Prostate gland (tissue), 2 donors: Measurements from ENCODE around the gene SPPL3. TPM values are rescaled to one million over a fixed set of nuclear protein-coding genes. Genes with fewer than 3 reads are reported as not detected.

Source experiments
- DNase-seq: peaks from one replicate; pipeline ENCODE4 v3.0.0-alpha.2; 2019; ENCODE audit warnings: low spot score
- H3K27ac ChIP-seq, 2 donors: fragments of 200-600 bp; sonication (generic); 2 replicates each; pipeline ENCODE4 v1.5.1; 2017 to 2019
- H3K27me3 ChIP-seq: fragments of 200-600 bp; sonication (generic); replicated peaks from 2 replicates; pipeline ENCODE4 v1.5.1; 2019; ENCODE audit not compliant: insufficient read depth
- H3K36me3 ChIP-seq, 2 donors: fragments of 200-600 bp; sonication (generic); 1 replicate in 1 of 2; 2 replicates in 1 of 2; pipeline versions ENCODE4 v1.5.1 to v1.8.1; 2017 to 2019
- H3K4me1 ChIP-seq: fragments of 200-600 bp; sonication (generic); replicated peaks from 2 replicates; pipeline ENCODE4 v1.5.1; 2019
- H3K4me3 ChIP-seq, 2 donors: fragments of 200-600 bp; sonication (generic); 2 replicates each; pipeline ENCODE4 v1.5.1; 2017 to 2019
- H3K9me3 ChIP-seq: fragments of 200-600 bp; sonication (generic); 2 replicates; pipeline ENCODE4 v1.5.1; 2017
- CTCF ChIP-seq, 4 experiments: fragments of 200-600 bp in 2 of 4; fragments of 450-650 bp in 2 of 4; sonication (generic) in 2 of 4; IDR thresholded peaks; 1 replicate in 3 of 4; 2 replicates in 1 of 4; pipeline ENCODE4 v1.5.1; 2016 to 2019; ENCODE audit warnings: antibody characterized with exemption in 4 of 4, mild to moderate bottlenecking in 2 of 4, moderate library complexity in 2 of 4
- POLR2A ChIP-seq: fragments of 450-650 bp; IDR thresholded peaks from one replicate; pipeline ENCODE4 v1.6.1; 2016; ENCODE audit warnings: antibody characterized with exemption, mild to moderate bottlenecking
- POLR2AphosphoS5 ChIP-seq: sonication (generic); formaldehyde crosslinking; IDR thresholded peaks from one replicate; pipeline ENCODE4 v1.6.1; 2017; ENCODE audit warnings: antibody characterized with exemption
- WGBS: methylation state at CpG from one replicate; pipeline ENCODE4 v1.1.5; 2018; 5-methylcytosine and 5-hydroxymethylcytosine counted together
- intact Hi-C: fragments of 100-400 bp; cut with DNase I; formaldehyde crosslinking; loops from one replicate; pipeline ENCODE4 v1.14.2; 2022
- total RNA-seq, 2 donors: library from RNA; depleted of rRNA; stranded (reverse); fragments of >200 nt; gene quantifications; one replicate each; pipeline ENCODE4 v1.1.0, GENCODE V29; 2016

Gene SPPL3
- total RNA-seq, 2 donors from 2014 or later = 36.0 to 37.1 TPM

DNA sequence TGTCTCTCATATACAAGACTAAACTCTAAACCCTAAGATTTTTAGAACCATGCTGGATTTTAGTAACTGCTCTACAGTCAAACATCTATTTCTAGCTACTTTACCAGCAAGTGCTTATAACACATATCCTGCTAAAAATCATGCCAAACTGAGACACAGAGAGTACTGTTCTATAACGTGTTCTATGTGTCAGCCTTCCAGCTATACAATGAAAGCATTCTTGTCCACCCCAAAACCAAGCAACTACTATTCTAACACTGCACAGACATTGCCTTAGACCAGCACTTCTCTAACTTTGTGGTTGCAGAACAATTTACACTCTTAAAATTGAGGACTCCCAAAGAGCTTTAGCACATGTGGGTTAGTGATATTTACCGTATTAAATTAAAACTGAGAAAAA is 85.7 kb downstream of the SPPL3 start:
- Histone ChIP-seq H3K27ac (no peak overlapping the region), H3K4me3 (no peak overlapping the region), H3K36me3 (no peaks in the 10 kb centered on the region), H3K9me3 (no peaks in the 10 kb centered on the region), H3K27me3 (no peaks in the 10 kb centered on the region), H3K4me1 (no peaks in the 10 kb centered on the region)
- DNase-seq = no peak
- 67% methylated on average over 2 of the region's 2 CpGs for WGBS
- intact Hi-C loops = no loop called here
- TF ChIP-seq POLR2AphosphoS5 = no peak

DNA sequence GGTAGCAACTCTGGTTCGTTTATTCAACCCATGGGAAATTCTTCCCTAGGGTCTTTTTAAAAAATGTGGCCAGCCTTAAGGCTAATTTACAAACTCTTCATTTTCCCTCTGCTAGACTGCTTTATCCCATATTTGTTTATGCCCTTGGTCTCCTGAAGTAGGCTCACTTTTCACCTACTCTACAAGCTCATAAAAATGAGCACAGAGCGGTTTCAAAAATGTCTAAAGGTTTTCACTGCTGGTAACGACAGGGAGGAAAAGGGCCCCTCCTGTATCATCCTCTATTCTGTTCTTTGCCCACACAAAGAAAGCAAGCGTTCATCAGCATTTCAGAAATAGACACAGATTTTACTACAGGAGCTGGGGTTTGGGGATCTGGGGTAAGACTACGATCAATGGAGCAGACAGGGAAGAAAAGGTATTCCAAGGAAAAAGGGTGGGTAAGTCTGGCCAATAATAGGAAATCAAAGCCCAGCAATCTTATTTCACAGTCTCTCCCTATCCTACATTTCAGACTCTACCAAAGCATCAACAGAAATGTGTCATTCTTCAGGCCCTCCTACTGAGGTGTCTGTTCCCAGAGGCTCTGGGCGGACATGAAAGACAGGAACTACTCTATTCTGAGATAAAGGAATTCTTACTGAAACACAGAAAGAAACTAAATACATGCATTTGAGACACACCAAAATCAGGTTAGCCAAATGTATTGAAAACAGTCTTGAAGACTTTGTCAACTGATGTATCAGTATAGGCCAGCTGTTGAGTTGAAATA is 86.4 kb downstream of the SPPL3 start:
- Histone ChIP-seq H3K4me3 (no peak overlapping the region), H3K27me3 (no peaks in the 10 kb centered on the region), H3K9me3 (no peaks in the 10 kb centered on the region), H3K4me1 (no peaks in the 10 kb centered on the region), H3K36me3 (no peaks in the 10 kb centered on the region), H3K27ac (no peak overlapping the region)
- DNase-seq = no peak
- TF ChIP-seq CTCF (IDR thresholded peaks at IDR 0.05) (no peak), POLR2AphosphoS5 (no peak), POLR2A (no peak)
- intact Hi-C loops = no loop called here
- WGBS = 65% methylated on average over 6 of the region's 6 CpGs

- Histone ChIP-seq H3K36me3 (no peaks in the 10 kb centered on the region), H3K27ac (no peak overlapping the region), H3K4me3 (no peak overlapping the region), H3K9me3 (no peaks in the 10 kb centered on the region), H3K27me3 (no peaks in the 10 kb centered on the region), H3K4me1 (no peaks in the 10 kb centered on the region)
- no peak for DNase-seq
- intact Hi-C loops = no loop called here
- no peak for TF ChIP-seq POLR2A
- TF ChIP-seq POLR2AphosphoS5 = no peak
- TF ChIP-seq CTCF (IDR thresholded peaks at IDR 0.05) = no peak
- 50% methylated on average over 2 of the region's 2 CpGs for WGBS
Observed at GRCh38 chr12:120816363-120816762, 87.8 kb downstream of the SPPL3 start.

- H3K4me1 ChIP-seq = no peaks in the 10 kb centered on the region
- intact Hi-C loops = no loop called here
- no peaks in the 10 kb centered on the region for H3K9me3 ChIP-seq
- H3K27ac ChIP-seq = no peak overlapping the region
- no peak for DNase-seq
- no peaks in the 10 kb centered on the region for H3K36me3 ChIP-seq
- whole genome bisulfite sequencing = 43% methylated on average over 1 of the region's 1 CpG
- H3K4me3 ChIP-seq = no peak overlapping the region
- H3K27me3 ChIP-seq = no peaks in the 10 kb centered on the region
- no peak for TF ChIP-seq POLR2AphosphoS5
Observed at GRCh38 chr12:120814903-120815429, 89.2 kb downstream of the SPPL3 start.

DNA sequence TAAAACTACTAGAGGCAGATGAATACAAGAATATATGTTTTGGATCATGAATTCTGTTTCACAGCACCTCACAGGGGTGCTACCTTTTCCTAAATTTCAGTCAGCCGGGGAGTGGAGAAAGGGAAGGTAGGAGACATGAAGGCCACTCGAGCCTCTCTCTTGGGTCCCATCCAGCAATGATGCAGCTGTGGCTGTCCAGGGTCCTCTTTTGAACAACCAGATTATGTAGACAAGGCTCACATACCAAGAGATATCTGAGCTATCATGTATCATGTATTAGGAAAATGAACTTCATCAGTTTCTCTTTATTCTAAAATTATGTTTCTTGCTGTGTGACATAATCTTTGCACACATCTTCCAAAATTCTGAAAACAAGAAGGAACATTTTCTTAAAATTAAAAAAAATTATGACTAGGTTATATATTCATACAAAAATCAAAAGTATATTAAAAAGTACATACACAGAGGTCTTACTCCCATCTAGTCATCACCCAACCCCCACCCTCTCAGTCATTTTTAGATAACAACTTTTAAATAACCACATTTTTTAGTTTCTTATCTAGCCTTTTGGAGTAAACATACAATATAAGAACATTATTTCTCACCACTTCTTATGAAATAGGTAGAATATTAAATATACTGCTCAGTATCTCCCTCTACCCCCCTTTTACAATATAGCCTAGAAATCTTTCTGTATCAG is 89.8 kb downstream of the SPPL3 start:
- DNase-seq = no peak
- intact Hi-C loops = no loop called here

More for the DNA sequence above, 89.8 kb downstream of the SPPL3 start:
- Histone ChIP-seq H3K36me3 (no peaks in the 10 kb centered on the region), H3K9me3 (no peaks in the 10 kb centered on the region), H3K27ac (no peak overlapping the region), H3K4me3 (no peak overlapping the region), H3K27me3 (no peaks in the 10 kb centered on the region), H3K4me1 (no peaks in the 10 kb centered on the region)
- TF ChIP-seq POLR2A (no peak), POLR2AphosphoS5 (no peak), CTCF (IDR thresholded peaks at IDR 0.05) (no peak)
- WGBS = 60% methylated on average over 2 of the region's 2 CpGs
